HCT116 (cell line): ENCODE results near the gene CAMK2N1. TPM values are rescaled to one million over a fixed set of nuclear protein-coding genes. Genes with fewer than 3 reads are reported as not detected.
A peak's percentile ranks its signal among the peaks of the same experiment; 100 is the strongest.

ENCODE experiments used
- ATAC-seq: fragments of 200-7000 bp; cut with Tn5 transposase; 2 replicates; pipeline ENCODE4 v1.9.1; 2020; ENCODE audit warnings: mild to moderate bottlenecking, moderate library complexity
- BruUV-seq: library from RNA; stranded (reverse); fragments of 400-500 nt; replicated peaks from 2 replicates; lab custom pipeline; 2021; lab: Mats Ljungman, UMichigan
- CTCF ChIA-PET: fragments of 300-600 bp; sonication (Branson Sonifier 250); formaldehyde crosslinking; loops from one replicate; lab custom pipeline; 2021; ENCODE audit warnings: antibody characterized with exemption; lab: Charles Lee
- POLR2A ChIA-PET: fragments of 300-600, 350-600 bp; sonication (Branson Sonifier 250); formaldehyde crosslinking; loops from one replicate; lab custom pipeline; 2021; ENCODE audit warnings: antibody characterized with exemption; lab: Charles Lee
- RAD21 ChIA-PET, 2 experiments: fragments of 300-600 bp; sonication (Branson Sonifier 250); formaldehyde crosslinking; loops; one replicate each; lab custom pipeline; 2023; ENCODE audit warnings: low total read pairs in 2 of 2; ENCODE audit not compliant: uncharacterized antibody in 2 of 2, unreplicated experiment in 2 of 2, low non-redundant PET in 1 of 2; lab: Charles Lee
- DNase-seq: peaks from one replicate; pipeline ENCODE4 v3.0.0-alpha.2; 2010; ENCODE audit warnings: low read depth, low spot score
- H2AFZ ChIP-seq: fragments of 200-600 bp; shearing (Covaris generic), sonication (generic); 2 replicates; pipeline ENCODE4 v1.6.1; 2017; ENCODE audit warnings: low read depth, mixed run types, mixed read lengths, antibody characterized with exemption, low read length; ENCODE audit not compliant: poor library complexity, severe bottlenecking
- H3K27ac ChIP-seq: 2 replicates; pipeline ENCODE4 v1.5.1; 2012; ENCODE audit warnings: low read depth, low read length
- H3K27me3 ChIP-seq: fragments of 200-600 bp; sonication (generic); 2 replicates; pipeline ENCODE4 v1.6.1; 2016; ENCODE audit warnings: mixed run types, low read length, mixed read lengths; ENCODE audit not compliant: insufficient read depth
- H3K36me3 ChIP-seq, 2 experiments: fragments of 200-500 bp in 1 of 2; fragments of 200-600 bp in 1 of 2; sonication (Bioruptor generic) in 1 of 2; sonication (generic) in 1 of 2; 2 replicates each; pipeline versions ENCODE4 v1.5.1 to v1.6.1; 2014 to 2016; ENCODE audit warnings: low read length in 2 of 2, inconsistent platforms in 1 of 2, mixed read lengths in 1 of 2, mixed run types in 1 of 2; ENCODE audit not compliant: insufficient read depth in 2 of 2, control insufficient read depth in 1 of 2
- H3K4me1 ChIP-seq, 2 experiments: fragments of 200-600 bp in 1 of 2; sonication (generic) in 1 of 2; 2 replicates each; pipeline versions ENCODE4 v1.5.1 to v1.6.1; 2012 to 2017; ENCODE audit warnings: low read length in 2 of 2, inconsistent platforms in 1 of 2, mild to moderate bottlenecking in 1 of 2, mixed read lengths in 1 of 2, mixed run types in 1 of 2, moderate library complexity in 1 of 2; ENCODE audit not compliant: insufficient read depth in 2 of 2, control insufficient read depth in 1 of 2
- H3K4me2 ChIP-seq: fragments of 200-600 bp; sonication (generic); 2 replicates; pipeline ENCODE4 v1.6.1; 2017; ENCODE audit warnings: mixed run types, low read length, mixed read lengths
- H3K4me3 ChIP-seq, 2 experiments: fragments of 200-600 bp in 1 of 2; sonication (generic) in 1 of 2; replicated peaks in 1 of 2; 2 replicates each; pipeline ENCODE4 v1.5.1; 2011 to 2016; ENCODE audit warnings: low read length in 2 of 2, control low read depth in 1 of 2, low read depth in 1 of 2, mild to moderate bottlenecking in 1 of 2, mixed read lengths in 1 of 2, mixed run types in 1 of 2
- H3K79me2 ChIP-seq: fragments of 200-600 bp; sonication (generic); 2 replicates; pipeline ENCODE4 v1.6.1; 2017; ENCODE audit warnings: mild to moderate bottlenecking, mixed run types, low read length, moderate library complexity, mixed read lengths; ENCODE audit not compliant: insufficient read depth
- H3K9ac ChIP-seq: fragments of 200-600 bp; sonication (generic); 2 replicates; pipeline ENCODE4 v1.6.1; 2016; ENCODE audit warnings: low read length, mixed read lengths
- H3K9me2 ChIP-seq: fragments of 200-600 bp; sonication (generic), shearing (Covaris generic); 2 replicates; pipeline ENCODE4 v1.6.1; 2017; ENCODE audit warnings: mixed run types, mild to moderate bottlenecking, moderate library complexity; ENCODE audit not compliant: insufficient read depth
- H3K9me3 ChIP-seq, 2 experiments: fragments of 200-500 bp in 1 of 2; fragments of 200-600 bp in 1 of 2; sonication (Bioruptor generic) in 1 of 2; sonication (generic) in 1 of 2; 2 replicates each; pipeline ENCODE4 v1.6.1; 2014 to 2017; ENCODE audit warnings: low read length in 2 of 2, mixed read lengths in 2 of 2, inconsistent platforms in 1 of 2, low read depth in 1 of 2, mild to moderate bottlenecking in 1 of 2, mixed run types in 1 of 2, moderate library complexity in 1 of 2; ENCODE audit not compliant: control insufficient read depth in 1 of 2, insufficient read depth in 1 of 2
- H4K20me1 ChIP-seq: fragments of 200-600 bp; sonication (generic), shearing (Covaris generic); 2 replicates; pipeline ENCODE4 v1.6.1; 2017; ENCODE audit warnings: mixed run types, mild to moderate bottlenecking, moderate library complexity; ENCODE audit not compliant: insufficient read depth
- ELF1 ChIP-seq: IDR thresholded peaks from 2 replicates; pipeline ENCODE4 v1.6.1; 2012; ENCODE audit warnings: low read depth, borderline replicate concordance
- EZH2 ChIP-seq: fragments of 200-600 bp; sonication (generic); IDR thresholded peaks from 2 replicates; pipeline ENCODE4 v1.6.1; 2017; ENCODE audit warnings: antibody characterized with exemption, mixed run types
- FOSL1 ChIP-seq: IDR thresholded peaks from 2 replicates; pipeline ENCODE4 v1.6.1; 2012; ENCODE audit warnings: low read depth
- POLR2A ChIP-seq: IDR thresholded peaks from 2 replicates; pipeline ENCODE4 v1.7.0; 2011; ENCODE audit warnings: borderline replicate concordance; ENCODE audit not compliant: insufficient read depth, insufficient read length; ENCODE audit errors: extremely low read depth
- SIN3A ChIP-seq: IDR thresholded peaks from 2 replicates; pipeline ENCODE4 v1.6.1; 2012; ENCODE audit warnings: low read depth
- SRF ChIP-seq: IDR thresholded peaks from 2 replicates; pipeline ENCODE4 v1.6.1; 2012; ENCODE audit warnings: low read depth
- ZFX ChIP-seq: fragments of 450-650 bp; IDR thresholded peaks from 2 replicates; pipeline ENCODE4 v1.6.1; 2017
- intact Hi-C: fragments of 100-400 bp; cut with micrococcal nuclease; formaldehyde crosslinking; loops from 2 replicates; pipeline ENCODE4 v1.10.0; 2022
- total RNA-seq: library from RNA; stranded (reverse); gene quantifications from one replicate; pipeline ENCODE4 v1.2.1, GENCODE V29; 2021; ENCODE audit not compliant: unreplicated experiment
- TF ChIP-seq, protein P1 (sequence below): IDR thresholded peaks from 2 replicates; pipeline ENCODE4 v1.6.1; 2011; ENCODE audit warnings: mild to moderate bottlenecking, low read length, moderate library complexity; ENCODE audit not compliant: insufficient replicate concordance; ENCODE audit errors: extremely low read depth
- TF ChIP-seq, protein P2 (sequence below): IDR thresholded peaks from 2 replicates; pipeline ENCODE4 v1.6.1; 2012

CAMK2N1 gene
- total RNA-seq, 1 experiment from 2014 or later, result 20.5 TPM

DNA sequence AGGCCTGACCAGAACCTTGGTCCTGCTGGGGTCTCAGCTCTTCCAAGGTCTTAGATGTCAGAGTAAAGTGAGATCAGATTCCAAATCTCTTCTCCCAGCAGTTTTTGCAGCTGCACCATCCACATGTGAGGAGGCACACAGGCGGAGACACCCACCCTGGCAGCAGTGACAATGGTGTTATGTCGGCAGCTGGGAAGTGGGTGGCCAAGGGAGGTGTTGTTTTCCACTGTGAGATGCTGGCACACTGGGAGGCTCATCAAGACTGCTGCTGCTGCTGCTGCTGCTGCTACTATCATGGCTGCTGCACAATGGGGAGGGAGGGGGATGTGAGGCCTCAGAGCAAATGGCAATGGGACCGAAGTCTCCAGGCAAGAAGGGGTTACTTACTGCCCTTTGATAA is 23.6 kb downstream of the CAMK2N1 start:
- no peaks in the 10 kb centered on the region for H3K9me3 ChIP-seq
- POLR2A ChIA-PET, result no interaction called here
- CTCF ChIA-PET, result no interaction called here

DNA sequence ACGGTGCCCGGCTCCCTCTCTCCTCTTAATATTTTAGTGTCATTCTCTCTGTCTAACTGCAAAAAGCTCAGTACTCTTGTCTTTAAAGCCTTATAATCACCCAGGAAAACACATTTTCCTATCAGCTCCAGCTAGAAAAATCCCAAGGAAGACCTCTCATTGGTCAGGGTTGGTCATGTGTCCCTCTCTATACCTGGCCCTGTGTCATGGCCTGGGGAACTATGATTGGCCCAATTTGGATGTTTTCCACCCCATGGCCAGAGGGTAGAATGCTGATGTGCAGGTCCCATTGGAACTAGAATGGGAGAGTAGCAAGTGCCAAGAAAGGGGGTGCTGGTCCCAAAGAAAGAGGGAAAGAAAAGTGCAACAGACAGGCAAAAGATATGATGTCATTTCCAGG is 27.3 kb downstream of the CAMK2N1 start:
- Histone ChIP-seq H3K4me3 (no peak overlapping the region), H3K27ac (no peak overlapping the region), H3K79me2 (no peaks in the 10 kb centered on the region), H2AFZ (no peak overlapping the region), H3K9ac (no peak overlapping the region), H3K27me3 (0 out of 2 replicates have a peak, but pooled peaks cover 9% of the 10 kb centered on the region), H3K9me2 (no peaks in the 10 kb centered on the region), H3K4me1 (no peaks in the 10 kb centered on the region), H3K4me2 (no peak overlapping the region), H3K36me3 (no peaks in the 10 kb centered on the region), H3K9me3 (no peaks in the 10 kb centered on the region), H4K20me1 (no peaks in the 10 kb centered on the region)
- BruUV-seq, result no TSS peak
- CTCF ChIA-PET, result no interaction called here
- peak; percentile 53; the same call in 1 of the 2 replicates for ATAC-seq
- no peak for DNase-seq
- no peak for TF ChIP-seq POLR2A
- no peak for TF ChIP-seq SRF
- TF ChIP-seq, protein P1, sequence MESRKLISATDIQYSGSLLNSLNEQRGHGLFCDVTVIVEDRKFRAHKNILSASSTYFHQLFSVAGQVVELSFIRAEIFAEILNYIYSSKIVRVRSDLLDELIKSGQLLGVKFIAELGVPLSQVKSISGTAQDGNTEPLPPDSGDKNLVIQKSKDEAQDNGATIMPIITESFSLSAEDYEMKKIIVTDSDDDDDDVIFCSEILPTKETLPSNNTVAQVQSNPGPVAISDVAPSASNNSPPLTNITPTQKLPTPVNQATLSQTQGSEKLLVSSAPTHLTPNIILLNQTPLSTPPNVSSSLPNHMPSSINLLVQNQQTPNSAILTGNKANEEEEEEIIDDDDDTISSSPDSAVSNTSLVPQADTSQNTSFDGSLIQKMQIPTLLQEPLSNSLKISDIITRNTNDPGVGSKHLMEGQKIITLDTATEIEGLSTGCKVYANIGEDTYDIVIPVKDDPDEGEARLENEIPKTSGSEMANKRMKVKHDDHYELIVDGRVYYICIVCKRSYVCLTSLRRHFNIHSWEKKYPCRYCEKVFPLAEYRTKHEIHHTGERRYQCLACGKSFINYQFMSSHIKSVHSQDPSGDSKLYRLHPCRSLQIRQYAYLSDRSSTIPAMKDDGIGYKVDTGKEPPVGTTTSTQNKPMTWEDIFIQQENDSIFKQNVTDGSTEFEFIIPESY, result no peak
- TF ChIP-seq EZH2, result no peak
- TF ChIP-seq ELF1, result no peak
- TF ChIP-seq, protein P2, sequence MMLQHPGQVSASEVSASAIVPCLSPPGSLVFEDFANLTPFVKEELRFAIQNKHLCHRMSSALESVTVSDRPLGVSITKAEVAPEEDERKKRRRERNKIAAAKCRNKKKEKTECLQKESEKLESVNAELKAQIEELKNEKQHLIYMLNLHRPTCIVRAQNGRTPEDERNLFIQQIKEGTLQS, result no peak
- TF ChIP-seq ZFX, result no peak
- TF ChIP-seq SIN3A, result no peak
- no peak for TF ChIP-seq FOSL1
- intact Hi-C loops, result no loop called here
- RAD21 ChIA-PET, result no interaction called here
- POLR2A ChIA-PET, result no interaction called here

More for the DNA sequence above, 23.6 kb downstream of the CAMK2N1 start:
- Histone ChIP-seq H3K4me1 (no peaks in the 10 kb centered on the region), H4K20me1 (no peaks in the 10 kb centered on the region), H3K79me2 (no peaks in the 10 kb centered on the region), H3K36me3 (no peaks in the 10 kb centered on the region), H3K27ac (no peak overlapping the region), H2AFZ (no peak overlapping the region), H3K27me3 (peaks cover 30% of the 10 kb centered on the region), H3K4me2 (no peak overlapping the region)
- RAD21 ChIA-PET, result no interaction called here
- DNase-seq (no peak), ATAC-seq (no peak)
- no TSS peak for BruUV-seq
- intact Hi-C loops, result no loop called here
- TF ChIP-seq, protein P2, result no peak
- no peak for TF ChIP-seq POLR2A
- TF ChIP-seq, all 23 proteins: peak for 0
- H3K9ac ChIP-seq, result no peak overlapping the region
- H3K9me2 ChIP-seq, result no peaks in the 10 kb centered on the region
- no peak overlapping the region for H3K4me3 ChIP-seq
